T-helper 1 cell treated with Interleukin-12 subunit alpha and Interleukin-12 subunit beta and Interleukin-4 antibody, amounts not matched to agents 30 ng/mL and 1 ng/mL, for 36 hours (primary cell): ENCODE measurements around the gene CLTCL1. TPM values are rescaled to one million over a fixed set of nuclear protein-coding genes. Genes with fewer than 3 reads are reported as not detected.
"Not testable (repeated sequence)": the region's sequence is repeated elsewhere in the genome, so short reads cannot be mapped to it uniquely, and the experiment has no call there.

Source experiments
- intact Hi-C: fragments of 100-400 bp; cut with micrococcal nuclease; formaldehyde crosslinking; loops from one replicate; pipeline ENCODE4 v1.15.1; 2024
- total RNA-seq: library from RNA; stranded (reverse); gene quantifications from 2 replicates; pipeline ENCODE4 v1.2.3, GENCODE V29; 2022

Gene CLTCL1
- total RNA-seq, 1 donor from 2014 or later, result 0.66 TPM

DNA sequence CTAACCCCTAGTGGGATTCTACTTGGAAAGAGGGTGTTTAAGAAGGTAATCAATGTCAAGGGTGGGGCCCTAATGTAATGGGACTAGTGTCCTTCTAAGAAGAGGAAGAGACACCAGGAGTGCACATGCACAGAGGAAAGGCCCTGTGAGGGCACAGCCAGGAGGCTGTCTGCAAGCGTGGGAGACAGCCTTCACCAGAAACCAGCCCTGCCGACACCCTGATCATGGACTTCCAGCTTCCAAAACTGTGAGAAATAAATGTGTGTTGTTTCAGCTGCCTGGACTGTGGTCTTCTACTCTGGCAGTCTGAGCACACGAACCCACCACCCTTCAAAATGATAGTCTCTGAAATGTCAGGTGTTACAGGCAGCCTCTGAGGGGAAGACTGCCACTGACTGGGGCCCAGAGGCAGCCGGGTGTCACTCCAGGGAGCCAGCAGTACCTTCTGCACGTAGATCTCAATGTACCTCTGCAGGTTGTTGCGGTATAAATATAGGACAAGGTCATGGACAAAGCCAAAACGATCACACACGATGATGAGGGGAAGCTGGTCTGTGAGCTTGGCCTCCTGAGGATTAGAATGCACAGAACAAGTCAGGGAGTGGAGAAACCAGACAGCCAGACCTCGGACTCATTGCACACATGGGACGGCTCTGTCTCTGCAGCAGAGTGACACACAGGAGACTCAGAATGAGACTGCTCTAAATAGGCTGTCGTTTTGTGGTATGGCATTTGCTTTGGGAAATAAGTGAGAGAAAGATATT is 69.1 kb downstream of the CLTCL1 start:
- intact Hi-C loops, result no loop called here

DNA sequence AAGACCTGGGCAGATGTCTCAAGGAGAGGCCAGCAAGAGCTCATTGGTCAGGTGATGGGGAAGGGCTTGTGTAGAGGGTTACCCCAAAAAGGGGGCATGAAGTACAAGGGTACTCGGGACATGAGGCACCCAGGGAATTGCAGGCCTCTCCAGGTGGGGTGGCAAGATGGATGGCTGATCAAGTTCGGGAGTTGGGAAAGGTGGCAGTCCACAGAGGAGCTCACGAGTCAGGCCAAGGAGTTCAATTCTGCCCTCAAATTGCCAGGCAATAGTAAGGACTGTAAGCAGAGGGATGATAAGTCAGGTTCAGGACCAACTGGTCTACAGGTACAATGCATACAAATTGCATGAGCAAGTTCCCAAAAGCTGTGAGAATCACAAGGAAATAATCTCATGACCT is 70.7 kb downstream of the CLTCL1 start:
- intact Hi-C loops, result no loop called here

DNA sequence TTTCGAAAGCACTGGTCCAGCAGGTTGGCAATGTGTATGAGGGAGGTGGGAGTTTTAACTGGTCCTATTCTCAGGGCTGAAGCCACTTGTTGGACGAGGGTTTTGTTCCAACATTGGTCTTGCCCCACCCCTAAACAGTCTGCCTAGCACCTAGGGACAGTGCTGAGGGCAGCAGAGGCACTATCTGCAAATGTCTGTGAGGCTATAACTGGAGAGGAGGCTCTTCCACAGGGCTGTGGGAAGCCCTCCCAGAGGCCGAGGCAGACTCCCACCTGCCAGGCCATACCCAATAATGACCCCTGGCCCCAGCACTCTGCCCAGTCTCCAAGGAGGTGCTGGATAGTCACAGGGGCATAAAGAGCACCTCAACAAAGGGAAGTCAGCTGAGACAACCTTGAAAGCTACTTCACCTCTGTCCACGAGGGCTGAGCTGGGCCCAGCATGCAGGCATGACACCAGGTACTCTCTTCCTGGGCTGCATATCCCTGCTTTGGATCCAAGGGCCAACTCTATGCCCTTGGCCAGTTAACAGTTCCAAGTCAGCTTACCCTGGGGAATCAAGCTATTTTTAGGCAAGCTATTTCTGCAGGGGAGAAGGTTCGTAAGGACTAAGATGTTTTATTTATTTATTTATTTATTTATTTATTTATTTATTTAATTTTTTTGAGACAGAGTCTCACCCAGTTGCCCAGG is 72.8 kb downstream of the CLTCL1 start:
- intact Hi-C loops, result loop anchor here (1.0 kb wide), 1 partner anchor 412 kb away; no protein-coding TSS in a partner anchor

- intact Hi-C loops, result no loop called here
These were observed 74.9 kb downstream of the CLTCL1 start for GRCh38 chr22:19216579-19216978.

- intact Hi-C loops, result no loop called here
These were observed 76.2 kb downstream of the CLTCL1 start for GRCh38 chr22:19215360-19215759.

- intact Hi-C loops, result no loop called here
These were observed 77.4 kb downstream of the CLTCL1 start for GRCh38 chr22:19214078-19214473.

DNA sequence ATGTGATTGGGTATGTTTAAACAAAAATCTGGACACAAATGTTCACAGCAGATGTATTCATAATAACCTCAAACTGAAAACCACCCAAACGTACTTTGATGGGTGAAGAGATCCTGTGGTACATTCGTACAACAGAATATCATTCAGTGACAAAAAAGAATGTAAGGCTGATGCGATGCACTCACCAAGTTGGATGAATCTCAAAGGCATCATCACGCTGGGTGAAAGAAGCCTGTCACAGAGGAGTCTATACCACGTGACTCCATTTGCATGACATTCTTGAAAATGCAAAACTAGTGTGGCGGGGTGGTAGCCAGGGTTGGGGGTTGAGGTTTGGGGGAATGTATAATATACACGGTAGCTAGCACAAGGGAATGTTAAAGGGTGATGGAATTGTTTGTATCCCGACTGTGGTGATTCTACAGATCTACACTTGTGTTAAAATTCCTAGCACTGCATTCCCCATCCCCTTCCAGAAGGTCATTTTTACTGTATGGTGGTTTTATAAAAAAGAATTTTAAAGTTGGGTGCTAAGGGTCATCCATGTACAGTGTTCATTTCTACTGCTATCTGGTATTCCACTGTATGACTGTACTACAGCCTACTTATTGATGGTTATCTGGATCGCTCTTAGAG is 78.0 kb downstream of the CLTCL1 start:
- intact Hi-C loops, result no loop called here

DNA sequence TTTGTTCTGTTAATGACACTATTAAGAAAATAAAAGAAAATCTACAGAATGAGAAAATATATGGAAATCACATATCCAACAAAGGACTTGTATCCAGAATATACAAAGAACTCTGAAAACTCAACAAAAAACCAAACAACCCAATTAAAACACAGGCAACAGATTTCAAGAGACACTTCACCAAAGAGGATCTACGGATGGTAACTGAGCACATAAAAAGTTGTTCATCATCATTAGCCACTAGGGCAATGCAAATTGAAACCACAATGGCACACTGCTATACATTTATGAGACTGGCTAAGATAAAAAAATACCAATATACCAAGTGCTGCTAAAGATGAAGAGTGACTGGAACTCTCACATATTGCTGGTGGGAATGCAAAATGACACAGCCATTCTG is 78.5 kb downstream of the CLTCL1 start:
- intact Hi-C loops, result no loop called here

DNA sequence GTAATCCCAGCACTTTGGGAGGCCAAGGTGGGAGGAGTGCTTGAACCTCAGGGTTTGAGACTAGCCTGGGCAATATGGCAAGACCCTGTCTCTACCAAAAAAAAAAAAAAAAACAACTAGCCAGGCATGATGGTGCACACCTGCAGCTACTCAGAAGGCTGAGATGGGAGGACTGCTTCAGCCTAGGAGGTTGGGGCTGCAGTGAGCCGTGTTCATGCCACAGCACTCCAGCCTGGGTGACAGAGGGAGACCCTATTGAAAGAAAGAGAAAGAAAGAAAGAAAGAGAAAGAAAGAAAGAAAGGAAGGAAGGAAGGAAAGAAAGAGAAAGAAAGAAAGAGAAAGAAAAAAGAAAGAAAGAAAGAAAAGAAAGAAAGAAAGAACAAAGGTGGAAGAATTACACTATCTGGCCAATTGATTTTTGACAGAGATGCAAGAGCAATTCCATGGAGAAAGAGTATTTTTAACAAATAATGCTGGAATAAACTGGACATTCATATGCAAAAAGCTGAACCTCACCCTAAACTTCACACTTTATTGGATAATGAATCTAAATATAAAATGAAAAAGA is 79.1 kb downstream of the CLTCL1 start:
- intact Hi-C loops, result no loop called here

- intact Hi-C loops, result no loop called here
These were observed 81.3 kb downstream of the CLTCL1 start for GRCh38 chr22:19210188-19210587.

GRCh38 chr22:19208287-19208847 is 83.2 kb downstream of the CLTCL1 start:
- intact Hi-C loops, result no loop called here

GRCh38 chr22:19207884-19208283 is 83.6 kb downstream of the CLTCL1 start:
- intact Hi-C loops, result no loop called here

GRCh38 chr22:19207401-19207808 is 84.1 kb downstream of the CLTCL1 start:
- intact Hi-C loops, result no loop called here

- intact Hi-C loops, result no loop called here
These were observed 85.2 kb downstream of the CLTCL1 start for GRCh38 chr22:19206287-19206686.

GRCh38 chr22:19204640-19205039 is 86.9 kb downstream of the CLTCL1 start:
- intact Hi-C loops, result no loop called here

DNA sequence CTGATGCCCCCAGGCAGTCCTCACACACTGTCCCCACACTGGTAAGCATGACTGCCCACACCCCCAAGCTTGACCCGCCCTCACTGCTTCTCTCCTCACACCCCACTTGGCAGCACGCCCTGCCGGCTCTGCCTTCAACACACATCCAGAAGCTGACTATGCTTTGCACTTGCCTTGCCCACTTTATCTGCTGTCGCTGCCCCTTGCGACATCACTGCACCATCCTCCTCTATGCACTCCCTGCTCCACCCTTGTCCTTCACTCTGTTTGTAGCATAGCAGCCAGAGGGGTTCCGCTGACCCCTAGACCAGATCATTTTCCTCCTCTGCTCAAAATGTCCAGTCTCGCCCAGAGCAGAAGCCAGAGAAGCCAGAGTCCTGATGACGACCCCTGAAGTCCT is 87.7 kb downstream of the CLTCL1 start:
- intact Hi-C loops, result no loop called here

DNA sequence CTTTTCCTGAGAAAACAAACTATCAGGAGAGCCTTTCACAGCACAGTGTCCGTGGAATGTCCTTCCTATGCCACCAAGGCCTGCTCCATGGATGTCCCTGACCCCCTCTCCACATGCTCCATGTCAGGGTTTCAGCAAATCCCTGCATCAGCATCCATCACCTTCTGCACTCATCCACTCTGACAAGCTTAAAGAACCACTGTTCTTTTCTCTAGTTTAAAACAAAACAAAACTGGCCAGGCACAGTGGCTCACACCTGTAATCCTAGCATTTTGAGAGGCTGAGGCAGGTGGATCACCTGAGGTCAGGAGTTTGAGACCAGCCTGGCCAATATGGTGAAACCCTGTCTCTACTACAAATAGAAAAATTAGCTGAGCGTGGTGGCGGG is 88.7 kb downstream of the CLTCL1 start:
- intact Hi-C loops, result not testable (repeated sequence)

DNA sequence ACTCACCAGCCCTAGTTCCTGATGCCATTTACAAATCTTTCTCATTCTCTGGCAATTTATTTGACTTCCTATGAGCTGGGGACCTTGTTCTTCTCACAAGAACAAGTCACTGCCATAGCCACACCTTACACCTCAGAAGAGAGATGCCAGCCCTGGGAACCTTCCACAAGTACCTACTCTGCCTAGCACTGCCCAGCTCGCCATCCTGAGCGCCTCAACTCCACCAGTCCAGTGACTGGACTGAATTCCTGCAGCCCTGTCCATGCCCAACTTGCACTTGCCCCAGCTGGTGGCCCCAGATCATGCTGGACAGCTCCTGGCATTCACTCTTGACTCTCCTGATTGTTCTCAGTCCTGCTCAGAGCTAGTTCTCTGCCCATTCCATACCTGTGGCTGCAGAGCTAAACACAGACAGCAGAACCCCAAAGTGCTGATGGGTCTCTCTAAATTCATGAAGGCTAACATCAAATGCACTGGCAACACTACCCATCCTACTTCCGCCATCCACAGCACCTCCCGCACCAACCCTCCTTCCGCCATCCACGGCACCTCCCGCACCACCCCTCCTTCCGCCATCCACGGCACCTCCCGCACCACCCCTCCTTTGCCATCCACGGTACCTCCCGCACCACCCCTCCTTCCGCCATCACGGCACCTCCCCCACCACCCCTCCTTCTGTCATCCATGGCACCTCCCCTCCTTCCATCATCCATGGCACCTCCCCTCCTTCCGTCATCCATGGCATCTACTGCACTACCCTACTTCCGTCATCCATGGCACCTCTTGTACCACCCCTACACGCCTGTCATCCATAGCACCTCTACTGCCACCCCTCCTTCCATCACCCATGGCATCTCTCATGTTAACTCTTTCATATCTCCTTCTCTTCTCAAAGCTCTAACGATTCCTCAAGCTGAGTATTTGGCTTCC is 89.4 kb downstream of the CLTCL1 start:
- intact Hi-C loops, result no loop called here

- intact Hi-C loops, result no loop called here
These were observed 90.2 kb downstream of the CLTCL1 start for GRCh38 chr22:19201130-19201868.

DNA sequence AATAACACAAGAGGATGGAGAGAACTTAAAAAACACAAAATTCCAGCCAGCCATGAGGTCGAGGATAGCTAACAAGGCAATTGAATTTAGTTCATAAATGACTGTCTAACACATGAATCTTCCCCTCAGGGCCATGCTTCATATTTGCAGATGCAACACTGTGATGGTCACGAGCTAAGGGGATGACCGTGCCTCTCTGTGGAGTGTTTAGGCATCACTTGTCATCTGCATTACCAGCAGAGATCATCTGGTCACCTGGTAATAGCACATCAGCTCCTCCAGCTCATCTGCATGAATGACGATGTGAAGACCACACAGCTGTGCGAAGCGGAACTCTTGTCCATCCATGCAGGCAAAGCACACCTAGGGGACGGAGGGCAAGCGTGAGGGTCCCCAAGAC is 92.0 kb downstream of the CLTCL1 start:
- intact Hi-C loops, result no loop called here
